NCI-H2081 (cell line): ENCODE results near the gene SCUBE3.

Experiments
- DNase-seq, 2 experiments: peaks; one replicate each; lab custom pipeline; 2025; lab: John Stamatoyannopoulos, UW

Gene SCUBE3

GRCh38 chr6:35181933-35182612, 31.7 kb upstream of the SCUBE3 start:
- DNase-seq, result no peak

GRCh38 chr6:35183281-35183680, 30.5 kb upstream of the SCUBE3 start:
- DNase-seq, result no peak

DNA sequence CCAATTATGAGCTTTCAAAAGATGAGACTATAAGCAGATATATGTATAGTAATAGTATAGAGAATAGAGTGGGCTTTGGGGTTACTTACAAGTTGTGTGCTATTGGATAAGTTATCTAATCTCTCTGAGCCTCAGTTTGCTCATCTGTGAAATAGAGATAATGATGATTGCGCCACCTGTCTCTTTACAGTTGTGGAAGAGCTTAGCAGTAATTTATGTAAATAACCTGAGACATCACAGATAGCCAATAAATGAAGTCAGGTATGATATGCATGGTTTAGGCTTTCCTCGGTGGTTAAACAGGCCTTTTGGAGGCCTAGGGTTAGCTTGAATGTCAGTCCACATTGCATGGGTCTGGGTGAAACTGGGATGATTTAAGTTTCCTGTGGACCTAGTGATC, 29.8 kb upstream of the SCUBE3 start:
- DNase-seq, result no peak

DNA sequence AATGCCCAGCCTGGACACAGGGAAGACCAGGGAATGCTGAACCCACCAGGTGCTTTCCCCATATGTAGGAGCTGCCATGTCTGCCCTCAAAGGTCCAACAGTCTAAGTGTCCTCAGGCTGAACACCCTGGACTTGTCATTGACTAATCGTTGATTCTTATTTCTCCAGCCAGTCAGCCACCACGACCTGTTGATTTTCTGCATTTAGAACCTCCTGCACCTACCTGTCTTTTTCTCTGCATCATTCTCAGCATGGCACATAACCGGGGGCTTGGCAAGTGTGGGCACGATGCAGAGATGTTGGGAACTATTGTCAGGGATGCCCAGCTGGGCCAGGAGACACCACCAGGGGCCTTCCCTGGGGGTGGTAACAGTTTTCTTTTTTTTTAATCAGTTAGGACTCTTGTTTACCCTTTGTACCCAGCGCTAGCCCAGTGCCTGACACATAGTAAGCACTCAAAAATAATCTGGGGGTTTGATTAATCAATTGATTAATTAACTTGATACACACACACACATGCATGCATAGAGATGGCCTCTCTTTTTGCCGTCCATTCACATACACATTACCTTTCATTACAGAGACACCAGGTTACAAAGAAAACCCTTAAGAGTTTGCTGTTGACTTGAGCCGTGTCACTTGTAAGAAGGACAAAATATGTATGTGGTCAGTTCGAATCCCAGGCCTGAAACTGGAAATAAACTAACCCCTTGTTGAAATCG, 29.0 kb upstream of the SCUBE3 start:
- DNase-seq, result no peak

- DNase-seq, result no peak
Observed at GRCh38 chr6:35185302-35185681, 28.5 kb upstream of the SCUBE3 start.

- no peak for DNase-seq
Observed at GRCh38 chr6:35185971-35186370, 27.8 kb upstream of the SCUBE3 start.

DNA sequence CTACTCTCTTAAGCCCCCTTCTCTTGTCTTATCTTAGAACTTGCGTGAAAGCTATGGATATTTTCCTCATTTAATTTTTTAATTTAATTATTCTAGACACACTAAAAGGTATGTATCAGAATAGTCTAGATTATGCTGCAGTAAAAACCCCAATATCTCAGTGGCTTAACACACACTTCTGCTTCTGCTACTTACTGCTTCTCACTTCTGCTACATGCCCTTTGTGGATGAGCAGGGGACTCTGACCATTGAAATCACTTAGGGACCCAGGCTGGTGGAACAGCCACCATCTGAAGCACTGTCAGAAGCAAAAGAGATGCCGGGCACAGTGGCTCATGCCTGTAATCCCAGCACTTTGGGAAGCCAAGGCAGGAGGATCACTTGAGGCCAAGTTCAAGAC, 27.2 kb upstream of the SCUBE3 start:
- no peak for DNase-seq

- DNase-seq, result no peak
Observed at GRCh38 chr6:35188886-35189285, 24.9 kb upstream of the SCUBE3 start.

- no peak for DNase-seq
Observed at GRCh38 chr6:35190306-35190705, 23.4 kb upstream of the SCUBE3 start.

DNA sequence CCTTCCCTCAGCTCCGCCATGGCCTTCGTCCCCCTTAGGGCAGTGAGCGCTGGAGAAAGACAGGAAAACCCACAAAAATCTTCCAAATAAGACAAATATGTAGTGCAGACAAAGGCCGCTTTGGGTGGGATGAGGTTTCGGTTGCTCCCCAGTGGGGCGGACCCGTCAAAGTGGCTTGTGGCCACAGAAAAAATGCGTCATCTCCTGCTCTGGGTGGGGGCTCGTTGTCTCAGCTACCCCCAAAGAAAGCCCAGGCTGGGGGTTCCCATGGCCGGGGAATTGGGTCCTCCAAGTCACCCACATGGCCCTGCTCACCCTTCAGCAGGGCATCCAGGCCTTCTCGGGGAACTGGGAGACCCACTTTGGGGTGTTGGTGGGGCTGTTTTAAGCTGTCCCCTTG, 21.9 kb upstream of the SCUBE3 start:
- DNase-seq, result no peak

- no peak for DNase-seq
Observed at GRCh38 chr6:35192301-35192860, 21.4 kb upstream of the SCUBE3 start.

GRCh38 chr6:35194390-35194789, 19.4 kb upstream of the SCUBE3 start:
- no peak for DNase-seq

DNA sequence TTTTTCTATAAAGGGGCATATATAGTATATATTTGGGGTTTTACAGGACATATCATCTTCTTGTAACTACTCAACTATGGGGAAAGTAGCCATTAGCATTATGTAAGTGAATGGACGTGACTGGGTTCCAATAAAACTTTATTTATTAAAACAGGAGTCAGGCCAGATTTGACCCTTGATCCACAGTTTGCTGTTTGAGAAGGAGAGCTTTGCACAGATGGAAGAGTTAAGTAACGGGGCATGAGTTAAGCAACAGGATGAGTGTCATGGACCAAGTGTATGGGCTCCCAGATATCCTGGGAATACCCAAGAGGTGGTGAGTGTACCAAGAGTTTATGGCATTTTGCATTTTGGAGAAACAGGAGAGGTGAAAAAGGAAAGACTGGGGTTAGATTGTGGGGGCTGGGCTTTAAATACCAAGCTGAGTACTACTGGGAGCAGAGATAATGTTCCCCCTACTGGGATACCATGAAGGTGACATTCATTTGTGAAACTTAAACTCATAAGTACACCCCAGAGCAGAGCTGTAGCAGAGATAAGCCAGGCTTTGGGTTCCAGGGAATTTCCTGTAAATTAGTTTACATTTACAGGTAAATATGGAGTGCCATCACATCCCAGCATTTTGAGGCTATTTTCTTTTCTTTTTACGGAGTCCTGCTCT, 18.5 kb upstream of the SCUBE3 start:
- no peak for DNase-seq

- no peak for DNase-seq
Observed at GRCh38 chr6:35197196-35197595, 16.6 kb upstream of the SCUBE3 start.

DNA sequence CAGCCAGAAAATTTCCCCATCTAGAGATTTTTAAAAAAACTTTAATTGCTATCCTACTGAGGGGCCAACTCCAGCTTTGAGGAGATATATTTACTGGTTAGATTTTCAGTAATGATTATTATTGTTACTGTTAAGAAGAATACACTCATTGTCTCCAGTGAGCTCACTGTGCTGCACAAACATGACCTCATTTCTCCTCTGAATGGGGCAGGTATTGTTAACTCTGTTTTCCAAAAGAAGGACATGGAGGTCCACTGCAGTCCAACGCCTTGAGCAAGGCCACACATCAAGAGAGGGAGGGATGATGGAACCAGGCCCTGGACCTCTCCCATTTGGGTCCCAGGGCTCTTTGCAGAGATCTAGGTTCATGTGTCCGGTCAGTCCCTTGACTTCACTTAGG, 13.9 kb upstream of the SCUBE3 start:
- no peak for DNase-seq

DNA sequence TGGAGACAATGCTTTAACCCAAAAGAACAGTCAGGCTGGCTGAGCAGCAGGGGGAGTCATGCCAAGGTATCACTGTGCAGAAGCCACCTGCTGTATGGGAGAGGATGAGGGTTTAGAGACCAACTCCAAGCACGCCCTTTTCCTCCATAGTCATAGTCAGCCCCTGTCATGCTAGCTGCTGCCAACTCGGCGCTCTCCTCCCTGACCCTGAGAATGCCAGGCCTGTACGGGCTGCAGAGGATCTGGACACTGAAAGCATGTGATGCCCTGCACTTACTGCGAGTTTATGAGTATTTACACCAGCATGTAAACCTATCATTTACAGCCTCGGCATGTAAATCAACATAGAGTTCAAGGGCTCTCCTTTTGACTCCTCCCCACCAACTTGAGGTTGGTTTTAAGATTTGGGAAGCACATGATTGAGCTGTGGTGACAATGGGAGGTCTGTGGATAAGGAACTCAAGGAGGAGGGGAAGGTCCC, 11.7 kb upstream of the SCUBE3 start:
- DNase-seq, result no peak

DNA sequence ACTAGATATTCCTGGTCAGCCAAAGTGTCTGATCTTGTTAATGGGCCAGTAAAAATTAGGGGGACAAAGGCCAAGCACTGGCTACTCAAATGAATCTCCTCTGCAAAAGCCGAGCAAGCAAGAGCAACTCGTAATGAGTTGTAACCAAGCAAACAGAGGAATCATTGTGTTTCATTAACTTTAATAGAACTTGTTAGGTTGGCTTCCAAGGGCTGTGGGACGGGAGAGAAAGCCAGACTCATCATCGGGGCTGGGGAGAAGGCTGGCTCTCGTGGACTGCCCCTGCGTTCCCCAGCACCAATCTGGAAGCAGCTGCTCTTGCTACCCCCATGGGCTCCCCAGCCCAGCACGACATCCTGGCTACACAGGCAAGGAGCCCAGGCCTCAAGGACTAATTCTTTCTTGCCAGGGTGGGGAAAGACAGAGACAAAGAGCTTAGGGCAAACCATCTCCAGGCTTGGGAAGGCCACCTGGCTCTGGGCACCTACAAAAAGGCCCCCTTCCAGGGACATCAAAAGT, 10.5 kb upstream of the SCUBE3 start:
- no peak for DNase-seq

DNA sequence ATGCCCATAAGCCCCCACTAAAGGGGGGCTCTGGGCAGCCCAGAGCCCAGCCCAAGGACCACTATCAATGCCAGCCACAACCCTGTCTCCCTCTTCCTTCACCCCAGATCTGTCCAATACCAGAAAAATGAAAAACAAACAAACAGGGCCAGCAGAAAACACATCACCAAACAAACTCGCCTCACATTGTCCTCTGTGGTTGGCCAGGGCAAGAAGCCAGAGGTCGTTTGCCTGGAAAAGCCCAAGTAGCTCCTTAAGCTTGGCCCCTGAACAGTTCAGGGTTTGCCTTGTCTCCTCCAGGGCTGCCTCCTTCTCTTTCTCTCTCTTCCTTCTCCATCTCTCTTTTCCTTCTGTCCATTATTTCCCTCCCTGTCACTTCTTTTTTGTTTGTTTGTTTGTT, 10.1 kb upstream of the SCUBE3 start:
- DNase-seq, result no peak

GRCh38 chr6:35206346-35206745, 7.4 kb upstream of the SCUBE3 start:
- no peak for DNase-seq

DNA sequence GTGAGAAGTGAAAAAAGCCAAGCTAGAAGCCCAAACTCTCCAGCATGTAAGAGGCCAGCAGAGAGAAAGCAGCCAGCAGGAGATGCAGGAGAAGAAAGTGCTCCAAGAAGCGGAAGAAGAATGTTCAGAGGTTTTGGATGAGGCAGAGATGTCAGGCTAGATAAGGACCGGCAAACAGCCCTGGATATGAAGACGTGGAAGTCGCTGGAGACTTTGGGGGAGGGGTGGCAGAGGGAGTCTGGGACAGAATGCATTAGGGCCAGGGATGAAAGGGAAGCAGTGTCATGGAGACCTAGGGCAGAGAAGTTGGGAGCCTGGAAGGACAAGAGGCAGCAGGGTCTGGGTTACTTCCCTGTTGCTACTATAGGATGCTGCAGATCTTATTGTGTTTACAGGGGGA, 5.3 kb upstream of the SCUBE3 start:
- DNase-seq, result no peak

DNA sequence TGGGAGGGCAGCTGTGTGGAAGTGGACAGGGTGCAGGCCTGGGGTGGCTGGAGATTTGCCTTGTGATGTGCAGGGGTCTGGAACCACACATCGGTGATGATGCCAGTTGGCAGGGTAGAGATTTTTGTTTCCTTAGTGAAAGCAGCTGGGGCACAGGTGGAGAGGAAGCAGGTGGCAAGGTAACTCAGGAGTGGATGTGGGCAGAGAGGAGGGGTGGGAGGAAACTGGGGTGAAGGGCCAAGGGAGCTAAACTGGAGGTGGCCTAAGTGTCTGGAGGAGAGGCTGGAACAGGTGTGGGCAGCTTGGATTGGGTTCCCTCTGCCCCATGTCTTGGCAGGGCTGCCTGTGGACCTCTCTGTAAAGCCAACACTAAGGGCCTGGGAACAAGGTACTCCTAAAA, 4.7 kb upstream of the SCUBE3 start:
- DNase-seq, result peak in 1 of 2 experiments; percentile 52

GRCh38 chr6:35209622-35210247, 4.0 kb upstream of the SCUBE3 start:
- DNase-seq, result no peak
